ENCODE data around the gene KCTD17.

Gene KCTD17

DNA sequence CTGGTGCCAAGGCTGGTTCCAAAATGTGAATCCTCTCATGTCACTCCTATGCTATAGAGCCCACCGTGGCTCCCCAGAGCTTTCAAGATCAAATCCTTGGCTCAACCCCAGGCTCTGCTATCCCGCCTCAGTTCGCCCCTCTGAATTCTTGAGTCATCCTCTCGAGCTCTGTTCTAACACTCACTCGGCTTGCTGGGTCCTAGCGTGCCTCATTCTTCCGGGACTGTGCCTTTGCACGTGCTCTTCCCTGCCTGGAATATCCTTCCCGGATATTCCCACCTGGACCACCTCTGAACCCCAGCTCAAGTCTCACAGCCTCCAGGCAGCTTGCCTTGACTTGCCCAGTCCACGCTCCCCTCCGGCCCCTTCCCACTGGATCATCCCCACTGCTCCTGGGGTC is 13.0 kb downstream of the KCTD17 start:
- Histone ChIP-seq H3K4me1 (ENCODE audit: control extremely low read depth in 1 of 4, control insufficient read depth in 4 of 4, insufficient read depth in 4 of 4, low read length in 3 of 4) (peaks cover 0 to 6% (median 0%) of the 10 kb centered on the region in 4 experiments), H3K36me3 (ENCODE audit: control insufficient read depth in 4 of 4, insufficient read depth in 4 of 4, low read length in 3 of 4) (peaks cover 0 to 4% (median 0%) of the 10 kb centered on the region in 4 experiments), H3K27ac (ENCODE audit: insufficient read depth in 1 of 2, low read depth in 1 of 2, low read length in 2 of 2, poor library complexity in 1 of 2, severe bottlenecking in 2 of 2) (no peak overlapping the region), H3K9me3 (ENCODE audit: control extremely low read depth in 1 of 5, control insufficient read depth in 4 of 5, insufficient read depth in 2 of 5, low read depth in 1 of 5, low read length in 4 of 5) (no peaks in the 10 kb centered on the region), H3K4me3 (ENCODE audit: control insufficient read depth in 1 of 7, extremely low read depth in 1 of 7, insufficient read depth in 4 of 7, low read depth in 2 of 7, low read length in 6 of 7) (no peak overlapping the region), H3K27me3 (replicated peaks in 2 of 5; ENCODE audit: control insufficient read depth in 4 of 5, insufficient read depth in 5 of 5, low read length in 4 of 5) (peaks cover 0 to 27% (median 14%) of the 10 kb centered on the region in 5 experiments)
- DNase-seq: no peak
- POLR2A ChIA-PET: no interaction called here
- 96% methylated on average over 11 of the region's 11 CpGs for WGBS (ENCODE audit: insufficient coverage)
- CTCF ChIA-PET: interaction anchor here (1.5 to 2.0 kb wide), 2 partner anchors 9 to 12 kb away, joined by 5 to 8 read pairs; no protein-coding TSS in a partner anchor

DNA sequence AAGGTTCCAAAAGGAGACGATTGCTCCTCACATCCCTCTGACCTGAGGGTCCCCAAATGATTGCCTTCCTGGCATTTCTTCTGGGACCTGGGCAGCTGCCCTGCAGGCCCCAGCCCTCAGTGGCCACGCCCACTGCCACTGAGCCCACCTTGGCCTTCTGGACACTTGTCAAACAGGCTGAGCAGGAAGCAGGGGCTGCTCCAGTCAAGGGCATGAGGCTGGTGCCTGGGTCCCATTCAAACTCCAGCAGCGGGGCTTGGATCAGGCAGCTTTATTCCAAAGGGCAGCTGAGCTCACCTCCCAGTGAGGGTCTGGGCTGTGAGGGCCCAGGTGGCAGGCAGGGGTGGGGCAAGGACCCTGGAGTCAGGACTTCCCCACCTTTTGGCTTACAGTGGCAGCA is 13.6 kb downstream of the KCTD17 start:
- ChIA-PET CTCF (interaction anchor here (2.0 kb wide), 1 partner anchor 10 kb away, joined by 8 read pairs; no protein-coding TSS in a partner anchor), POLR2A (no interaction called here)
- no peak overlapping the region for H3K4me3 ChIP-seq (ENCODE audit: control insufficient read depth in 1 of 7, extremely low read depth in 1 of 7, insufficient read depth in 4 of 7, low read depth in 2 of 7, low read length in 6 of 7)
- peaks cover 0 to 6% (median 0%) of the 10 kb centered on the region in 4 experiments for H3K4me1 ChIP-seq (ENCODE audit: control extremely low read depth in 1 of 4, control insufficient read depth in 4 of 4, insufficient read depth in 4 of 4, low read length in 3 of 4)
- 88% methylated on average over 3 of the region's 3 CpGs for WGBS (ENCODE audit: insufficient coverage)
- no peak for DNase-seq
- no peak overlapping the region for H3K27ac ChIP-seq (ENCODE audit: insufficient read depth in 1 of 2, low read depth in 1 of 2, low read length in 2 of 2, poor library complexity in 1 of 2, severe bottlenecking in 2 of 2)
- peaks cover 2 to 33% (median 19%) of the 10 kb centered on the region in 5 experiments for H3K27me3 ChIP-seq (replicated peaks in 2 of 5; ENCODE audit: control insufficient read depth in 4 of 5, insufficient read depth in 5 of 5, low read length in 4 of 5)
- H3K9me3 ChIP-seq (ENCODE audit: control extremely low read depth in 1 of 5, control insufficient read depth in 4 of 5, insufficient read depth in 2 of 5, low read depth in 1 of 5, low read length in 4 of 5): no peaks in the 10 kb centered on the region
- peaks cover 0 to 4% (median 0%) of the 10 kb centered on the region in 4 experiments for H3K36me3 ChIP-seq (ENCODE audit: control insufficient read depth in 4 of 4, insufficient read depth in 4 of 4, low read length in 3 of 4)

DNA sequence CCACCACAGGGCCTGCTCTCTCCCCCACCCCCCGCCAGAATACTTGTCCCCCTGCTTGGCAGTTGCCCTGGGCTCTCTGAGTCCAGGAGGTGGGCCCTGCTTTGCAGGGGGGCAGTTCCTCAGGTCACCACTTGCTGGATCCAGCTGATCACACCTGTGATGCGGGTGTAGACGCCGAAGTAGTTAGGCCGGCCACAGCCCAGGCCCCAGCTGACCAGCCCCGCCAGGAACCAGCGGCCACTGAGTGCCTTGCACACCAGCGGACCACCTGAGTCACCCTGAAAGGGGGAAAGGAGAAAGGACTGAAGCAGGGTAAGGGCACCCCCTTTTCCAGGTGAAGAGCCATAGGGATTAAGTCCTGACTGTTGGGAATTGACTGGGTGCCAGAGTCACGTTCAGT is 14.4 kb downstream of the KCTD17 start:
- peaks cover 2 to 41% (median 19%) of the 10 kb centered on the region in 5 experiments for H3K27me3 ChIP-seq (replicated peaks in 2 of 5; ENCODE audit: control insufficient read depth in 4 of 5, insufficient read depth in 5 of 5, low read length in 4 of 5)
- H3K36me3 ChIP-seq (ENCODE audit: control insufficient read depth in 4 of 4, insufficient read depth in 4 of 4, low read length in 3 of 4): peaks cover 0 to 4% (median 0%) of the 10 kb centered on the region in 4 experiments
- CTCF ChIA-PET: no interaction called here
- H3K9me3 ChIP-seq (ENCODE audit: control extremely low read depth in 1 of 5, control insufficient read depth in 4 of 5, insufficient read depth in 2 of 5, low read depth in 1 of 5, low read length in 4 of 5): no peaks in the 10 kb centered on the region
- DNase-seq: no peak
- H3K27ac ChIP-seq (ENCODE audit: insufficient read depth in 1 of 2, low read depth in 1 of 2, low read length in 2 of 2, poor library complexity in 1 of 2, severe bottlenecking in 2 of 2): no peak overlapping the region
- no peak overlapping the region for H3K4me3 ChIP-seq (ENCODE audit: control insufficient read depth in 1 of 7, extremely low read depth in 1 of 7, insufficient read depth in 4 of 7, low read depth in 2 of 7, low read length in 6 of 7)
- WGBS (ENCODE audit: insufficient coverage): 95% methylated on average over 6 of the region's 9 CpGs
- peaks cover 0 to 6% (median 0%) of the 10 kb centered on the region in 4 experiments for H3K4me1 ChIP-seq (ENCODE audit: control extremely low read depth in 1 of 4, control insufficient read depth in 4 of 4, insufficient read depth in 4 of 4, low read length in 3 of 4)
- POLR2A ChIA-PET: no interaction called here

GRCh38 chr22:37067428-37067827 is 15.9 kb downstream of the KCTD17 start:
- peaks cover 0 to 6% (median 0%) of the 10 kb centered on the region in 4 experiments for H3K4me1 ChIP-seq (ENCODE audit: control extremely low read depth in 1 of 4, control insufficient read depth in 4 of 4, insufficient read depth in 4 of 4, low read length in 3 of 4)
- no peaks in the 10 kb centered on the region for H3K36me3 ChIP-seq (ENCODE audit: control insufficient read depth in 4 of 4, insufficient read depth in 4 of 4, low read length in 3 of 4)
- peaks cover 2 to 46% (median 19%) of the 10 kb centered on the region in 5 experiments for H3K27me3 ChIP-seq (replicated peaks in 2 of 5; ENCODE audit: control insufficient read depth in 4 of 5, insufficient read depth in 5 of 5, low read length in 4 of 5)
- CTCF ChIA-PET: interaction anchor here (1.3 kb wide), 1 partner anchor 12 kb away, joined by 3 read pairs; no protein-coding TSS in a partner anchor
- H3K9me3 ChIP-seq (ENCODE audit: control extremely low read depth in 1 of 5, control insufficient read depth in 4 of 5, insufficient read depth in 2 of 5, low read depth in 1 of 5, low read length in 4 of 5): no peaks in the 10 kb centered on the region
- POLR2A ChIA-PET: no interaction called here
- H3K4me3 ChIP-seq (ENCODE audit: control insufficient read depth in 1 of 7, extremely low read depth in 1 of 7, insufficient read depth in 4 of 7, low read depth in 2 of 7, low read length in 6 of 7): no peak overlapping the region
- H3K27ac ChIP-seq (ENCODE audit: insufficient read depth in 1 of 2, low read depth in 1 of 2, low read length in 2 of 2, poor library complexity in 1 of 2, severe bottlenecking in 2 of 2): no peak overlapping the region
- WGBS (ENCODE audit: insufficient coverage): 92% methylated on average over 10 of the region's 10 CpGs
- no peak for DNase-seq

GRCh38 chr22:37068859-37069258 is 17.3 kb downstream of the KCTD17 start:
- Histone ChIP-seq H3K9me3 (ENCODE audit: control extremely low read depth in 1 of 5, control insufficient read depth in 4 of 5, insufficient read depth in 2 of 5, low read depth in 1 of 5, low read length in 4 of 5) (peaks cover 0 to 3% (median 0%) of the 10 kb centered on the region in 5 experiments), H3K27me3 (replicated peaks in 2 of 5; ENCODE audit: control insufficient read depth in 4 of 5, insufficient read depth in 5 of 5, low read length in 4 of 5) (peaks cover 2 to 46% (median 19%) of the 10 kb centered on the region in 5 experiments), H3K4me3 (ENCODE audit: control insufficient read depth in 1 of 7, extremely low read depth in 1 of 7, insufficient read depth in 4 of 7, low read depth in 2 of 7, low read length in 6 of 7) (peak overlapping the region in 1 of 7 experiments; percentile 19), H3K27ac (ENCODE audit: insufficient read depth in 1 of 2, low read depth in 1 of 2, low read length in 2 of 2, poor library complexity in 1 of 2, severe bottlenecking in 2 of 2) (no peak overlapping the region), H3K36me3 (ENCODE audit: control insufficient read depth in 4 of 4, insufficient read depth in 4 of 4, low read length in 3 of 4) (no peaks in the 10 kb centered on the region), H3K4me1 (ENCODE audit: control extremely low read depth in 1 of 4, control insufficient read depth in 4 of 4, insufficient read depth in 4 of 4, low read length in 3 of 4) (peaks cover 0 to 4% (median 0%) of the 10 kb centered on the region in 4 experiments)
- 2% methylated on average over 30 of the region's 36 CpGs for WGBS (ENCODE audit: insufficient coverage)
- POLR2A ChIA-PET: no interaction called here
- CTCF ChIA-PET: interaction anchor here (1.3 to 2.2 kb wide), 2 partner anchors 14 to 25 kb away, joined by 3 to 6 read pairs; no protein-coding TSS in a partner anchor
- DNase-seq: peak; percentile 16 to 59 (median 46)

DNA sequence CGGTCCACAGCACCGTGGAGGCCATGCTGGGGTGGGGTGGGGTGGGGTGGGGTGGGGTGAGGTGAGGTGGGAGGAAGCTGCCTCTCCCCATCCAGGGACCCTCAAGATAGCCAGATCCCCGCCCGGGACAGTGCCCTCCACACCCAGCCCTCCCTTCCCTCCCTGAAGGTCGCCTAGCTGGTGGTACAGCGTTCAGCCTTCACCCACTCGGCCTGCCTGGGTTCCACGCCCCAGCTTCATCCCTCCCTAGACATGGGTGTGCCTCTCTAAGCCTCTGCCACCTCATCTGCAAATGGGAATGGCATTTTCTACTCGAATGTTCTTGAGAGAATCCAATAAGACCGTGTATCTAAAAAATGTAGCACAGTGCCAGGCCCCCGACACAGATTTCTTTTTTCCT is 17.8 kb downstream of the KCTD17 start:
- peaks cover 0 to 4% (median 0%) of the 10 kb centered on the region in 4 experiments for H3K4me1 ChIP-seq (ENCODE audit: control extremely low read depth in 1 of 4, control insufficient read depth in 4 of 4, insufficient read depth in 4 of 4, low read length in 3 of 4)
- H3K27me3 ChIP-seq (replicated peaks in 2 of 5; ENCODE audit: control insufficient read depth in 4 of 5, insufficient read depth in 5 of 5, low read length in 4 of 5): peaks cover 2 to 47% (median 19%) of the 10 kb centered on the region in 5 experiments
- POLR2A ChIA-PET: no interaction called here
- peaks cover 0 to 3% (median 0%) of the 10 kb centered on the region in 5 experiments for H3K9me3 ChIP-seq (ENCODE audit: control extremely low read depth in 1 of 5, control insufficient read depth in 4 of 5, insufficient read depth in 2 of 5, low read depth in 1 of 5, low read length in 4 of 5)
- H3K4me3 ChIP-seq (ENCODE audit: control insufficient read depth in 1 of 7, extremely low read depth in 1 of 7, insufficient read depth in 4 of 7, low read depth in 2 of 7, low read length in 6 of 7): no peak overlapping the region
- whole genome bisulfite sequencing (ENCODE audit: insufficient coverage): 65% methylated on average over 4 of the region's 11 CpGs
- CTCF ChIA-PET: interaction anchor here (2.2 kb wide), 1 partner anchor 25 kb away, joined by 6 read pairs; no protein-coding TSS in a partner anchor
- no peak for DNase-seq
- H3K27ac ChIP-seq (ENCODE audit: insufficient read depth in 1 of 2, low read depth in 1 of 2, low read length in 2 of 2, poor library complexity in 1 of 2, severe bottlenecking in 2 of 2): no peak overlapping the region
- no peaks in the 10 kb centered on the region for H3K36me3 ChIP-seq (ENCODE audit: control insufficient read depth in 4 of 4, insufficient read depth in 4 of 4, low read length in 3 of 4)

DNA sequence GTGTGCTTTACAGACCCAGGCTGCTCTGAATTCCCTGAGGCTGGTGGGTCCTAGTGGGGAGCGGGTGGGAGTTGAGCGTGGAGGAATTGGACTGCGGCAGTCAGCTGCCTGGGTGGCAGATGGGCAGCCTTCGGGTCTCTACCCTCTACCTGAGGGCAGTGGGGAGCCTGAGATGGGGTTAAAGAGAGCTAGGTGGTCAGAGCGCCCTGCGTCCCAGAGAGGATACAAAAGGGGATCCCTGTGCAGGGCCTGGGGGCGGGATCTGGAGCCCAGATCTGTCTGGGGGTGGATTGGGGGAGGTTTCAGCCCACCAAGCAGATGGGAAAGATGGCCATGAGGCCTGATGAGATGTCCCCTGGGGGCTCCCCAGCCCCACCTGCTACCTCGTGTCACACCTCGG is 18.2 kb downstream of the KCTD17 start:
- CTCF ChIA-PET: interaction anchor here (1.1 to 2.2 kb wide), 2 partner anchors 10 to 26 kb away, joined by 3 to 6 read pairs; no protein-coding TSS in a partner anchor
- Histone ChIP-seq H3K4me1 (ENCODE audit: control extremely low read depth in 1 of 4, control insufficient read depth in 4 of 4, insufficient read depth in 4 of 4, low read length in 3 of 4) (peaks cover 0 to 4% (median 0%) of the 10 kb centered on the region in 4 experiments), H3K9me3 (ENCODE audit: control extremely low read depth in 1 of 5, control insufficient read depth in 4 of 5, insufficient read depth in 2 of 5, low read depth in 1 of 5, low read length in 4 of 5) (peaks cover 0 to 3% (median 0%) of the 10 kb centered on the region in 5 experiments), H3K27ac (ENCODE audit: insufficient read depth in 1 of 2, low read depth in 1 of 2, low read length in 2 of 2, poor library complexity in 1 of 2, severe bottlenecking in 2 of 2) (no peak overlapping the region), H3K36me3 (ENCODE audit: control insufficient read depth in 4 of 4, insufficient read depth in 4 of 4, low read length in 3 of 4) (no peaks in the 10 kb centered on the region), H3K27me3 (replicated peaks in 2 of 5; ENCODE audit: control insufficient read depth in 4 of 5, insufficient read depth in 5 of 5, low read length in 4 of 5) (peaks cover 2 to 51% (median 19%) of the 10 kb centered on the region in 5 experiments), H3K4me3 (ENCODE audit: control insufficient read depth in 1 of 7, extremely low read depth in 1 of 7, insufficient read depth in 4 of 7, low read depth in 2 of 7, low read length in 6 of 7) (no peak overlapping the region)
- 68% methylated on average over 7 of the region's 9 CpGs for WGBS (ENCODE audit: insufficient coverage)
- POLR2A ChIA-PET: no interaction called here
- no peak for DNase-seq
